ENCODE results near the gene SYT2. TPM values are rescaled to one million over a fixed set of nuclear protein-coding genes. Genes with fewer than 3 reads are reported as not detected.
"Not testable (repeated sequence)": the region's sequence is repeated elsewhere in the genome, so short reads cannot be mapped to it uniquely, and the experiment has no call there.

The SYT2 gene
- total RNA-seq, 1 donor = not detected

DNA sequence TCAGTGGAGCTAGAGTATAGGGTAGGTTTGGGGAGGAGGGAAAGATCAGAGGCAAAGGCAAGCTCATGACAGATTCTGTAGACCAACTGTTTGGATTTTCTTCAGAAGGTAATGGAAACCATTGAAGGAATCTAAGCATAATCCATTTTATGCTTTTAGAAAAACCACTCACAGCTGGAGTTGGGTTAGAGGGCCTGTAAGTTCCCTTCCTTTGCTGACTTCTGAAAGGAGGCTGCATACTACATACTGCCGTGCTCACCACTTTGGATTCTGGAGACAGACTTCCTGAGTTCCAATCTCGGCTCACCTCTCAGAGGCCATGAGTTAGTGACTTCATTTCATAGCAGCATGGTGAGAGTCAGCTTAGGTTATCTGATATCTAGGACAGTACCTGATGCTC lies 6.4 kb upstream of the SYT2 start:
- TF ChIP-seq, protein P1, sequence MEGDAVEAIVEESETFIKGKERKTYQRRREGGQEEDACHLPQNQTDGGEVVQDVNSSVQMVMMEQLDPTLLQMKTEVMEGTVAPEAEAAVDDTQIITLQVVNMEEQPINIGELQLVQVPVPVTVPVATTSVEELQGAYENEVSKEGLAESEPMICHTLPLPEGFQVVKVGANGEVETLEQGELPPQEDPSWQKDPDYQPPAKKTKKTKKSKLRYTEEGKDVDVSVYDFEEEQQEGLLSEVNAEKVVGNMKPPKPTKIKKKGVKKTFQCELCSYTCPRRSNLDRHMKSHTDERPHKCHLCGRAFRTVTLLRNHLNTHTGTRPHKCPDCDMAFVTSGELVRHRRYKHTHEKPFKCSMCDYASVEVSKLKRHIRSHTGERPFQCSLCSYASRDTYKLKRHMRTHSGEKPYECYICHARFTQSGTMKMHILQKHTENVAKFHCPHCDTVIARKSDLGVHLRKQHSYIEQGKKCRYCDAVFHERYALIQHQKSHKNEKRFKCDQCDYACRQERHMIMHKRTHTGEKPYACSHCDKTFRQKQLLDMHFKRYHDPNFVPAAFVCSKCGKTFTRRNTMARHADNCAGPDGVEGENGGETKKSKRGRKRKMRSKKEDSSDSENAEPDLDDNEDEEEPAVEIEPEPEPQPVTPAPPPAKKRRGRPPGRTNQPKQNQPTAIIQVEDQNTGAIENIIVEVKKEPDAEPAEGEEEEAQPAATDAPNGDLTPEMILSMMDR (IDR thresholded peaks at IDR 0.05; ENCODE audit: insufficient read depth, low read depth, low read length) = no peak
- DNase-seq (ENCODE audit: low read depth) = no peak
- H3K4me3 ChIP-seq (ENCODE audit: low read depth, low read length) = no peak overlapping the region

DNA sequence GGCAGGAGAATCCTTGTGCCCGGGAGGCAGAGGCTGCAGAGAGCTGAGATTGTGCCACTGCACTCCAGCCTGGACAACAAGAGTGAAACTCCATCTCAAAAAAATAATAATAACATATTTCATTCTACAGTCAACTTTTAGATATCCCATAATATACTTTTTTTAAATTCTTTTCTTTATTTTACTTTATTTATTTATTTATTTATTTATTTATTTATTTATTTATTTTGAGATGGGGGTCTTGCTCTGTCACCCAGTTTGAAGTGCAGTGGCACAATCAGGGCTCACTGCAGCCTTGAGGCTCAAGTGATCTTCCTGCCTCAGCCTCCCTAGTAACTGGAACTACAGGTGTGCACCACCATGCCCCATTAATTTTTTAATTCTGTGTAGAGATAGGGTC lies 3.9 kb upstream of the SYT2 start:
- not testable (repeated sequence) for H3K4me3 ChIP-seq (ENCODE audit: low read depth, low read length); DNase-seq (ENCODE audit: low read depth)

DNA sequence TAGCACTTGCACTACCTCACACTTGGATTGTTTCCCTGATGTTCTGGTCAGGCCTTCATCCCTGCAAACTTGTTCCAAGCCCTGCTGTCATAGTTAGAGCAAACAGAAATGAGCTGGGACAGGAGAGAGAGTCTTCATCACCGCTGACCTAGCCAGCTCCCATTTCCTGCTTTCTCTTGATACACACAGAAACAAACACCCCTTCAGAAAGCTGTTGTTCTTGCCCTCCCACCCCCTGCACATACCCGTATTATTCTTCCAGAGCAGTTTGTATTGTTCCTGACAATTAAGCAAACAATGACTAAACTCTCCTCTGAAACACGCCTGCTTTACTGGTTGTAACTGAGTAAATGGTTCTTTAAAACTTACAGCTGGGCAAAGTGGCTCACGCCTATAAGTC lies 2.9 kb upstream of the SYT2 start:
- TF ChIP-seq, protein P1 (IDR thresholded peaks at IDR 0.05; ENCODE audit: insufficient read depth, low read depth, low read length) = no peak
- no peak for DNase-seq (ENCODE audit: low read depth)
- no peak overlapping the region for H3K4me3 ChIP-seq (ENCODE audit: low read depth, low read length)

DNA sequence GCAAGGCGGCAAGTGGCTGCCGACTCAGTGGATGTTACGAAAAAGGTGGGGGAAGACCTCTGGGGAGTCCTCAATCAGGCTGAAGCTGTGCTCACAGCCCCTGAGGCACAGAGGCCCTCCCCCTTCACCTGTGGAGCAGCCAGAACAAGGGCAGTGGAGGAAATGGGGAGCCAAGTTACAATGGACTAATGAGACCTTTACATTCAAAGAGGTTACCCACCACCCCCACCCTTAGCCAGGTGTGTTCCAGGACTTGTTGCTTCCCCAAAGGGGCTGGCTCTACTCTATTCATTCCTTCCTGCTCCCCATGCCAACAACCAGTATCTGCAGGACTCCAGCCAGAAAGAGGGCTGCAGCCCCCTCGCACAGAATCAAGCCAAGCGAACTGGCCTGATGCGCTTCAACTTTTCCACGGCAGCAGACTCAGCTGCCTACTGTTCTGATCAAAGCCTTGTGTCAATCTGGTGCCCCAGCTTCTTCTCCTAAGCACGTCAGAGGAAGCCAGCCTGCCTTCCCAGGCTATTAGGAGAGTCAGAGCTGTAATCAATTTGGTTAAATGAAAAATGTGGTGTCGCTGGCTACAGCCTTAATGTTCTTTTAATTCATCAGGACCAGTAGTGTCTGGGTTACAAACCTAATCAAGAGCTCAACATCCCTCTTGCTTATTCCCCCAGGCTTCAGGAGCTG lies 1.8 kb upstream of the SYT2 start:
- no peak for DNase-seq (ENCODE audit: low read depth)
- TF ChIP-seq, protein P1 (IDR thresholded peaks at IDR 0.05; ENCODE audit: insufficient read depth, low read depth, low read length) = no peak
- H3K4me3 ChIP-seq (ENCODE audit: low read depth, low read length) = no peak overlapping the region

DNA sequence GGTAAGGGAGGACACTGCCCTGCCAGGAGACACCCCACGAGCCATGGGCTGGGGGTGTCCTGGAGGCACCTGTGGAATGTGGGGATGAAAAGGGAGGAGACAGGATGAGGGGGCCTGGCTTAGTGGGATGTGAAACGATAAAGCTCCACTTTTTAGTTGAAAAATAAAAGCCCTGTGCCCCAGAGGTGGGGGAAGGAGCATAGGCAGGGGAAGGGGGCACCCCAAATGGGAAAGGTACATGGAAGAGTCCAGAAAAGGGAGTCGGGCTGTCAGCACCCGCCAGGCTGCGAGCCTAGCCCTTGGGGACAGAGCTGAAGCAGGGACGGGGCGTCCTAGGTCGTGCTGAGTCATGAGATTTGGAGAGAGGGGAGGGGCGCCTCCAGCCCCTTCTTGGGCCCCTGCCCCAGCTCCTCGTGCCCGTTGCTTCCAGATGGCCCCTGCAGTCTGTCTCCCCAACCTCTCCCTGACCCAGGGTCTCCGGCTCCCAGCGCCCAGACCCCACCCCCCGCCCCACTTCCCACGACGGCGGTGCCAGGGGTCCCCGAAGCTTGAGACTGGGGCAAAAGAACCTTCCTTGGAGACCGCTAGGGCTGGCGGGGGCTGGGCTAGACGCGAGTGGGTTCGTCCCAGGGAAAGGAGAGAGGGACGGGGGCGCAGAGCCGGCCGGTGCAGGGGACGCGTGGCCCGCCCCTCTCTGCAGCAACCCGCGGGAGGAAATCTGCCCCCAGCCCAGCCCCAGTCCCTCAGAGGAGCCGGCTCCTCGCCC lies 795 bp downstream of the SYT2 start:
- no peak for DNase-seq (ENCODE audit: low read depth)
- no peak overlapping the region for H3K4me3 ChIP-seq (ENCODE audit: low read depth, low read length)
- TF ChIP-seq, protein P1 (IDR thresholded peaks at IDR 0.05; ENCODE audit: insufficient read depth, low read depth, low read length) = no peak

DNA sequence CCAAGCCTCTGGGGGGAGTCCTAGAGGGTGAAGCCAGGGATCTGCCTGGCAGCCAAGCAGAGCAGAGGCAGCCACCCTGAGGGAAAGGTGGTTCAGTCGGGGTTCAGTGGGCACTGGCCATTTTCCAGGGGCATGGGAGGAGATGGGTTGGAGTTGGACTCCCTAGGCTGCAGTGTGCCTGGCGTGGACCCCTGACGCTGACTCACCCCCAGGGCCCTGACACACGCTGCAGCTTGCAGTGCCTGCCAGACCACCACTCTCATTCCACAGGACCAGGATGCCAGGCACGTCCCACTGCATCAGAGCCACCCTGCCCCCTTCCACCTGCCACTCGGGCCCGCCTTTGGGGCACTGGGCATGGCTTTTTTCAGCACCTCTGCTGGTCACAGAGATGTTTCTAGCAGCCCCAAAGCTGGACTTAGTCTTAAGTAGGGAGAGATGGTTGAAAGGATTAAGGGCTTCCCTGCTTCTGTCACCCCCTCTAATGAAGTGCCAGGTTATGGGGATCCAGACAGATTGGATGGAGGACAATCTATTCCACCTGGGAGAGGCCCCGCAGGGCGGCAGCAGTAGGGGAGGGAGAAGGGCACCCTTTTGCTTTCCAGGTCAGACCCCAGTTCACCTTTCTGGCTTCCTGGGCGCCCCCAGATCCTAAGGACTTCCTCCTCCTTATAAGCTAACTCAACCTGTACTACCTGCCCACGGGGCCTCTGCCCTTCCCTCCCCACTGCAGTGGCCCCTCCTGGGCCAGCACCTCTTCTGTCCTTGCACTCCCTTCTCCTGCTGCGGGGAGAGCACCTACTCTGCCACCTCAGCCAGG lies 1.6 kb downstream of the SYT2 start:
- TF ChIP-seq, protein P1 (IDR thresholded peaks at IDR 0.05; ENCODE audit: insufficient read depth, low read depth, low read length) = no peak
- no peak for DNase-seq (ENCODE audit: low read depth)
- no peak overlapping the region for H3K4me3 ChIP-seq (ENCODE audit: low read depth, low read length)

DNA sequence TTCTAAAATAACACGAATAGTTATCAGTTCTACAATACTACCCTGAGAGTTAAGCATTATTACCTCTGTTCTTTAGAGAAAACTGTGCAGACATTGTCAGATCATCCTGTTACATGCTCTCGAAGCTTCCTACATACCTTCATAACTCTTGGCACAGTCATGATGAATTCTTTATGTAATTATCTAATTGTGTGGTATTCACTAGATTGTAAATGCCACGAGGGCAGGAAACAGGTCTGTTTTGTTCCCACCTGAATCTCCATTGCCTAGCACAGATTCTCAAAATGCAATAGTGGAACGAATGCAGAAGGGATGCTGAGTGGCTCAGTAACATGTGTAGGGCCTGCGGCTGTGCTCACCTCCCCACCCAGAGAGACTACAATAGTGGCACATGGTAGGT lies 3.4 kb downstream of the SYT2 start:
- TF ChIP-seq, protein P1 (IDR thresholded peaks at IDR 0.05; ENCODE audit: insufficient read depth, low read depth, low read length) = no peak
- no peak for DNase-seq (ENCODE audit: low read depth)
- H3K4me3 ChIP-seq (ENCODE audit: low read depth, low read length) = no peak overlapping the region
